VCaP (cell line): ENCODE data around the gene FAM163B.
A peak's percentile ranks its signal among the peaks of the same experiment; 100 is the strongest.

ENCODE experiments used
- H3K27ac ChIP-seq: fragments of 450-650 bp; 2 replicates; pipeline ENCODE4 v1.5.1; 2017
- CTCF ChIP-seq: fragments of 450-650 bp; conservative IDR thresholded peaks from 2 replicates; pipeline ENCODE4 v1.5.1; 2017; ENCODE audit warnings: mild to moderate bottlenecking, moderate library complexity

FAM163B gene

DNA sequence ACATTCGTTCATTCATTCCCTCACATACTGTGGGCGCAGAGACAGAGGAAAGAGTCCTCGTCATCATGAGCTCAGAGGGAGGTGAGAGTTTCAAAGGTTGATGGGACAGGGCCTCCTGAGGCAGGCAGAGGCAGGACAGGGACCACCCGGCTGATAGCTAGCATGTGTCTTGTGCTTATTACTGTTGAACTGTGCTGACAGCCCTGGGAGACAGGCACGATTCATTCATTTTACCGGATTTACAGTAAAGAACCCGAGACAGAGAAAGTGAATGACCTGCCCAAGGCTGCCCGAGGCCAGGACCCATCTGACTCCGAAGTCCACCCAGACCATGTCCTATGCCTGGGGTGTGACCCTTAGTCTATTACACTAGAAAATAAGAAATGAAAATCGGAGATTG lies 4.9 kb upstream of the FAM163B start:
- no peak overlapping the region for H3K27ac ChIP-seq
- no peak for TF ChIP-seq CTCF

- no peak overlapping the region for H3K27ac ChIP-seq
Measured at GRCh38 chr9:133613432-133613831, 4.2 kb upstream of the FAM163B start.

GRCh38 chr9:133612816-133613215 lies 3.6 kb upstream of the FAM163B start:
- no peak for TF ChIP-seq CTCF
- no peak overlapping the region for H3K27ac ChIP-seq

More at GRCh38 chr9:133613432-133613831, 4.2 kb upstream of the FAM163B start:
- no peak for TF ChIP-seq CTCF

DNA sequence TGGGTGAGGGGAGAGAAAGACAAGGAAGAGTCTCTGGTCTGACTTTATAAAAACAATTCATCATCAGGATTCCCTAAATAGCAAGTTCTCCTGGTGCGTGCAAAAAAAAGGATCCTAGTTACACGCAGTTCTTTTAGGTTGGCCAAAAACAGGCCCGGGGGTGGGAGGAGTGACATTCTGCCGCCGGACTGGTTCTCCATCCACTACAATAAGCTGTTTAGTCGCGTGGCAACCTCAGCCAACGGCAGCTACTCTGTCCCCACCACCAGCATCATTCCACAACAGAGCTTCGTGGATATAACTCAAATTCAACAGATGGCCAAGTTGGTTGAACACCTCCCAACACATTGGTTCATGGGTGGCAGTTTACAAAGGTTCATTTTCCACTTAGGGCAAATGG lies 2.9 kb upstream of the FAM163B start:
- no peak for TF ChIP-seq CTCF
- no peak overlapping the region for H3K27ac ChIP-seq

GRCh38 chr9:133610845-133611244 lies 1.7 kb upstream of the FAM163B start:
- H3K27ac ChIP-seq = no peak overlapping the region
- TF ChIP-seq CTCF = no peak

- no peak for TF ChIP-seq CTCF
- H3K27ac ChIP-seq = peak overlapping the region; percentile 68; the same call in 1 of the 2 replicates
Measured at GRCh38 chr9:133608889-133609288, 300 bp downstream of the FAM163B start.

DNA sequence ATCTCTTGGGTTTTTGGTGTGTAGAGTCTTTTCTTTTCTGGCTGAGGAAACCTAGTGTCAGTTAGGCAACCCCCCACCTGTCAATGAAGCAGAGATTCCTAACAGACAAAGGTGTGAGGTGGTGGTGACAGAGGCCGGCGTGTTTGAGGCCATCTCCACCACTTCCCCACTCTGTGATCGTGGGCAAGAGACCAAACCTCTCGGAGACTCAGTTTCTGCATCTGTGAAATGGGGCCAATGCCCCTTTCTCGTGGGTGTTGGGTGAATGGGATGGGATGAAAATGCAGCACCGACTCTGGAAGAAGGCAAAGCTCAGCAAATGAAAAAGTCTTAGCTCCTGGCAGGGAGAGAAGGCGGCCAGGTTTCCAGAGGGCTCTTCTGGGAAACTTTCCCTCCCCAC lies 807 bp downstream of the FAM163B start:
- H3K27ac ChIP-seq = peak overlapping the region; percentile 68; the same call in 1 of the 2 replicates
- TF ChIP-seq CTCF = no peak

DNA sequence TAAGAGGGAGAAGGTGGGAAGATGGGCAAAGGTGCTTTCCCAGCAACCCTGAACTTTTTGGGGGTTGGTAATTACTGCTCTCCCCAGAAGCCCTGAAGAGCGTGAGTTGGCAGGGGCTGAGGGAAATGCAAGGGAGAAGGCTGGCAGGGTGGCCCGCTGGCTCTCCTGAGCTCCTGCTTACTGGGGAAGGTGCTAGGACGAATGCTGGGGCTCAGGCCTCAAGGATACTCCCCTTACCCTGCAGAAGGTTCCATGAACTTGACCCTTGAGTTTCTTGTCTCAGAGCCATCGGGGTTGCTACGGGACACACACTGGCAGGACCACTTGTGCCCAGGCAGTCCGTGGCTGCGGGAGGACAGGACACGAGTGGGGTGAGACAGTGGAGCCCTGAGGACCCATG lies 1.2 kb downstream of the FAM163B start:
- no peak overlapping the region for H3K27ac ChIP-seq
- TF ChIP-seq CTCF = no peak
